Astrocyte (in vitro differentiated cells and primary cell): ENCODE data around the gene MAN1A1. TPM values are rescaled to one million over a fixed set of nuclear protein-coding genes. Genes with fewer than 3 reads are reported as not detected.

Experiments
- DNase-seq: peaks from one replicate; pipeline ENCODE4 v3.0.0-alpha.2; 2010; ENCODE audit warnings: low read depth
- FAIRE-seq: peaks from 2 replicates; lab custom pipeline; 2011; peaks lifted over from hg19 to GRCh38; lab: Jason Lieb, UNC
- H2AFZ ChIP-seq: 2 replicates; pipeline ENCODE4 v1.6.0; 2012; ENCODE audit warnings: low read depth, low read length, inconsistent platforms
- H3K27ac ChIP-seq: 2 replicates; pipeline ENCODE4 v1.5.1; 2011; ENCODE audit warnings: low read depth, low read length, inconsistent platforms
- H3K27me3 ChIP-seq: 2 replicates; pipeline ENCODE4 v1.6.0; 2011; ENCODE audit warnings: low read length, inconsistent platforms; ENCODE audit not compliant: insufficient read depth
- H3K36me3 ChIP-seq: 2 replicates; pipeline ENCODE4 v1.5.1; 2011; ENCODE audit warnings: low read length, inconsistent platforms; ENCODE audit not compliant: insufficient read depth
- H3K4me1 ChIP-seq: 2 replicates; pipeline ENCODE4 v1.5.1; 2011; ENCODE audit warnings: low read length, inconsistent platforms; ENCODE audit not compliant: insufficient read depth
- H3K4me2 ChIP-seq: 2 replicates; pipeline ENCODE4 v1.6.0; 2012; ENCODE audit warnings: low read length, inconsistent platforms
- H3K4me3 ChIP-seq: 2 replicates; pipeline ENCODE4 v1.5.1; 2011; ENCODE audit warnings: low read depth, mild to moderate bottlenecking, low read length, inconsistent platforms; ENCODE audit not compliant: insufficient read depth
- H3K79me2 ChIP-seq: 2 replicates; pipeline ENCODE4 v1.6.0; 2012; ENCODE audit warnings: mild to moderate bottlenecking, low read length, inconsistent platforms; ENCODE audit not compliant: insufficient read depth
- H3K9ac ChIP-seq: 2 replicates; pipeline ENCODE4 v1.6.0; 2012; ENCODE audit warnings: mild to moderate bottlenecking, low read length, inconsistent platforms
- H3K9me3 ChIP-seq: 2 replicates; pipeline ENCODE4 v1.5.1; 2012; ENCODE audit warnings: low read depth, mild to moderate bottlenecking, low read length, inconsistent platforms; ENCODE audit not compliant: insufficient read depth
- H4K20me1 ChIP-seq: 2 replicates; pipeline ENCODE4 v1.6.0; 2012; ENCODE audit warnings: low read length, inconsistent platforms; ENCODE audit not compliant: insufficient read depth
- H3K27ac Mint-ChIP-seq: one replicate; pipeline ENCODE4 v1.8.0; 2021; ENCODE audit warnings: mild to moderate bottlenecking, mixed read lengths; ENCODE audit not compliant: unreplicated experiment
- H3K27me3 Mint-ChIP-seq: one replicate; pipeline ENCODE4 v1.8.0; 2021; ENCODE audit warnings: low read depth, mixed read lengths; ENCODE audit not compliant: unreplicated experiment
- H3K36me3 Mint-ChIP-seq: one replicate; pipeline ENCODE4 v1.8.0; 2021; ENCODE audit warnings: low read depth, mixed read lengths; ENCODE audit not compliant: unreplicated experiment
- H3K4me1 Mint-ChIP-seq: one replicate; pipeline ENCODE4 v1.8.0; 2021; ENCODE audit warnings: low read depth, mixed read lengths; ENCODE audit not compliant: unreplicated experiment
- H3K4me3 Mint-ChIP-seq: one replicate; pipeline ENCODE4 v1.8.0; 2021; ENCODE audit warnings: mild to moderate bottlenecking, moderate library complexity, mixed read lengths; ENCODE audit not compliant: unreplicated experiment
- H3K9me3 Mint-ChIP-seq: one replicate; pipeline ENCODE4 v1.8.0; 2021; ENCODE audit warnings: mild to moderate bottlenecking, mixed read lengths; ENCODE audit not compliant: unreplicated experiment
- CTCF ChIP-seq: IDR thresholded peaks from 2 replicates; pipeline ENCODE4 v1.5.1; 2011; ENCODE audit warnings: low read depth, mild to moderate bottlenecking, inconsistent platforms, low read length, moderate library complexity; ENCODE audit not compliant: insufficient read depth
- EZH2 ChIP-seq: IDR thresholded peaks from 2 replicates; pipeline ENCODE4 v1.6.1; 2012; ENCODE audit warnings: mild to moderate bottlenecking, low read length, inconsistent platforms; ENCODE audit not compliant: insufficient read depth
- total RNA-seq: library from RNA; stranded (reverse); gene quantifications from 2 replicates; pipeline ENCODE4 v1.2.1, GENCODE V29; 2021

MAN1A1 gene
- total RNA-seq, 1 donor from 2014 or later, result 11.7 TPM

GRCh38 chr6:119247504-119247903, 102.1 kb downstream of the MAN1A1 start:
- Histone ChIP-seq H3K79me2 (no peaks in the 10 kb centered on the region), H3K27me3 (no peaks in the 10 kb centered on the region), H3K4me2 (no peak overlapping the region), H3K4me3 (no peak overlapping the region), H3K36me3 (no peaks in the 10 kb centered on the region), H3K4me1 (no peaks in the 10 kb centered on the region), H3K9ac (no peak overlapping the region), H3K9me3 (no peaks in the 10 kb centered on the region), H3K27ac (no peak overlapping the region), H2AFZ (no peak overlapping the region), H4K20me1 (no peaks in the 10 kb centered on the region)
- H3K27me3 Mint-ChIP-seq, result no peaks in the 10 kb centered on the region
- no peak for FAIRE-seq
- DNase-seq, result no peak
- no peaks in the 10 kb centered on the region for H3K4me1 Mint-ChIP-seq
- no peak overlapping the region for H3K4me3 Mint-ChIP-seq
- H3K36me3 Mint-ChIP-seq, result peaks cover 2% of the 10 kb centered on the region
- TF ChIP-seq EZH2, result no peak
- TF ChIP-seq CTCF, result no peak
- no peaks in the 10 kb centered on the region for H3K9me3 Mint-ChIP-seq
- no peak overlapping the region for H3K27ac Mint-ChIP-seq

- no peaks in the 10 kb centered on the region for H3K9me3 Mint-ChIP-seq
- TF ChIP-seq CTCF, result no peak
- no peak for TF ChIP-seq EZH2
- H3K4me1 Mint-ChIP-seq, result peaks cover 8% of the 10 kb centered on the region
- no peaks in the 10 kb centered on the region for H3K27me3 ChIP-seq
- H3K36me3 Mint-ChIP-seq, result peaks cover 2% of the 10 kb centered on the region
- FAIRE-seq, result no peak
- no peaks in the 10 kb centered on the region for H3K36me3 ChIP-seq
- H3K4me3 Mint-ChIP-seq, result no peak overlapping the region
- DNase-seq, result no peak
- H3K4me1 ChIP-seq, result peaks cover 5% of the 10 kb centered on the region
- H3K79me2 ChIP-seq, result no peaks in the 10 kb centered on the region
- no peak overlapping the region for H3K27ac ChIP-seq
- no peaks in the 10 kb centered on the region for H4K20me1 ChIP-seq
- no peaks in the 10 kb centered on the region for H3K27me3 Mint-ChIP-seq
- no peak overlapping the region for H3K9ac ChIP-seq
- H3K4me3 ChIP-seq, result no peak overlapping the region
- no peak overlapping the region for H2AFZ ChIP-seq
- no peak overlapping the region for H3K27ac Mint-ChIP-seq
- H3K4me2 ChIP-seq, result no peak overlapping the region
- H3K9me3 ChIP-seq, result no peaks in the 10 kb centered on the region
Measured at GRCh38 chr6:119243657-119244056, 105.9 kb downstream of the MAN1A1 start.

DNA sequence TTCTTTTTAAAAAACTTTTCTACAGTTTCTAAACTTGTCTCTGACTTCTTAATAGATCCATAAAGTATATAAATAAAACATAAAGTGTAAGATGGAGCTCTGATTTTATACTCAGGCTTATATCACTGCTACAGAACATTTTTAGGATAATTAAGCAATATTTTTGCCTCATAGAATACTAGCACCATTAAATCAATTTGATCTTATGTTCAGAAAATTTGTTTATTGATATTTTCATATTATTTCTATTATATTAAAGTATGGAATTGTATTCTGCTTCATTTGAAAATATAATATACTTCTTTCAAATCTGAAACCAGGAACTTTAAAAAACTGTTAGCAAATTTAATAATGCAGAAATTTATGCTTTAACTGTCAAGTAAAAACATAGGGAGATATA, 106.5 kb downstream of the MAN1A1 start:
- Histone ChIP-seq H3K27ac (no peak overlapping the region), H3K4me1 (peaks cover 5% of the 10 kb centered on the region), H4K20me1 (no peaks in the 10 kb centered on the region), H3K9me3 (no peaks in the 10 kb centered on the region), H3K4me2 (no peak overlapping the region), H3K4me3 (no peak overlapping the region), H3K79me2 (no peaks in the 10 kb centered on the region), H2AFZ (no peak overlapping the region), H3K27me3 (no peaks in the 10 kb centered on the region), H3K9ac (no peak overlapping the region), H3K36me3 (no peaks in the 10 kb centered on the region)
- FAIRE-seq, result no peak
- no peak for DNase-seq
- no peak overlapping the region for H3K27ac Mint-ChIP-seq
- no peaks in the 10 kb centered on the region for H3K9me3 Mint-ChIP-seq
- H3K27me3 Mint-ChIP-seq, result no peaks in the 10 kb centered on the region
- peaks cover 2% of the 10 kb centered on the region for H3K36me3 Mint-ChIP-seq
- H3K4me3 Mint-ChIP-seq, result no peak overlapping the region
- TF ChIP-seq CTCF, result no peak
- TF ChIP-seq EZH2, result no peak
- H3K4me1 Mint-ChIP-seq, result peaks cover 8% of the 10 kb centered on the region
